ENCODE data around the gene KCNT1.

GRCh38 chr9:135835131-135835530 lies 133.1 kb downstream of the KCNT1 start:
- no peak for TF ChIP-seq CTCF (IDR thresholded peaks at IDR 0.05)
- no peak for TF ChIP-seq POLR2AphosphoS5 (IDR thresholded peaks at IDR 0.05)

Data from breast epithelium (tissue), 3 donors.